Measurements from ENCODE around the gene FGF12. TPM values are rescaled to one million over a fixed set of nuclear protein-coding genes. Genes with fewer than 3 reads are reported as not detected.

FGF12 gene
- total RNA-seq, 1 experiment from 2014 or later = 0.07 TPM

GRCh38 chr3:192364316-192364715 is 363.0 kb downstream of the FGF12 start:
- Histone ChIP-seq H3K27me3 (ENCODE audit: insufficient read depth, low read length) (peaks cover 67% of the 10 kb centered on the region), H3K4me2 (ENCODE audit: low read length) (no peak overlapping the region), H3K36me3 (ENCODE audit: control insufficient read depth in 1 of 2, insufficient read depth in 2 of 2, low read length in 2 of 2) (no peaks in the 10 kb centered on the region), H2AFZ (ENCODE audit: low read depth, low read length, poor library complexity, severe bottlenecking) (no peak overlapping the region), H3K9me2 (ENCODE audit: insufficient read depth) (no peaks in the 10 kb centered on the region), H3K4me3 (replicated peaks in 1 of 2; ENCODE audit: low read depth in 1 of 2, low read length in 2 of 2) (no peak overlapping the region), H3K9me3 (ENCODE audit: control insufficient read depth in 1 of 2, insufficient read depth in 1 of 2, low read depth in 1 of 2, low read length in 2 of 2) (no peaks in the 10 kb centered on the region), H3K4me1 (ENCODE audit: control insufficient read depth in 1 of 2, insufficient read depth in 2 of 2, low read length in 2 of 2) (no peaks in the 10 kb centered on the region), H3K9ac (ENCODE audit: low read length) (no peak overlapping the region), H4K20me1 (ENCODE audit: insufficient read depth) (no peaks in the 10 kb centered on the region; the same call in 1 of the 2 replicates), H3K79me2 (ENCODE audit: insufficient read depth, low read length) (no peaks in the 10 kb centered on the region), H3K27ac (ENCODE audit: low read depth, low read length) (no peak overlapping the region)
- ChIA-PET CTCF (no interaction called here), RAD21 (ENCODE audit: low non-redundant PET in 1 of 2, low total read pairs in 2 of 2, uncharacterized antibody in 2 of 2, unreplicated experiment in 2 of 2) (no interaction called here), POLR2A (no interaction called here)
- ATAC-seq (no peak), DNase-seq (ENCODE audit: low read depth, low spot score) (no peak)
- TF ChIP-seq YY1 (IDR thresholded peaks at IDR 0.05; ENCODE audit: extremely low read depth, insufficient replicate concordance, low read depth, low read length) (no peak), SIN3A (IDR thresholded peaks at IDR 0.05; ENCODE audit: low read depth) (no peak), EZH2 (IDR thresholded peaks at IDR 0.05) (no peak), ZFX (IDR thresholded peaks at IDR 0.05) (no peak), REST (IDR thresholded peaks at IDR 0.05; ENCODE audit: low read depth) (no peak)
- intact Hi-C loops (cut with micrococcal nuclease) = no loop called here
- no TSS peak for BruUV-seq (replicated peaks)

- Histone ChIP-seq H3K4me1 (ENCODE audit: control insufficient read depth in 1 of 2, insufficient read depth in 2 of 2, low read length in 2 of 2) (no peaks in the 10 kb centered on the region), H3K27me3 (ENCODE audit: insufficient read depth, low read length) (peaks cover 16% of the 10 kb centered on the region), H3K9ac (ENCODE audit: low read length) (no peak overlapping the region), H2AFZ (ENCODE audit: low read depth, low read length, poor library complexity, severe bottlenecking) (no peak overlapping the region), H4K20me1 (ENCODE audit: insufficient read depth) (no peaks in the 10 kb centered on the region; the same call in 1 of the 2 replicates), H3K4me3 (replicated peaks in 1 of 2; ENCODE audit: low read depth in 1 of 2, low read length in 2 of 2) (no peak overlapping the region), H3K27ac (ENCODE audit: low read depth, low read length) (no peak overlapping the region), H3K36me3 (ENCODE audit: control insufficient read depth in 1 of 2, insufficient read depth in 2 of 2, low read length in 2 of 2) (no peaks in the 10 kb centered on the region), H3K9me2 (ENCODE audit: insufficient read depth) (no peaks in the 10 kb centered on the region), H3K9me3 (ENCODE audit: control insufficient read depth in 1 of 2, insufficient read depth in 1 of 2, low read depth in 1 of 2, low read length in 2 of 2) (no peaks in the 10 kb centered on the region), H3K4me2 (ENCODE audit: low read length) (no peak overlapping the region), H3K79me2 (ENCODE audit: insufficient read depth, low read length) (no peaks in the 10 kb centered on the region)
- ChIA-PET RAD21 (ENCODE audit: low non-redundant PET in 1 of 2, low total read pairs in 2 of 2, uncharacterized antibody in 2 of 2, unreplicated experiment in 2 of 2) (no interaction called here), CTCF (no interaction called here), POLR2A (no interaction called here)
- no TSS peak for BruUV-seq (replicated peaks)
- no peak for ATAC-seq
- DNase-seq (ENCODE audit: low read depth, low spot score) = no peak
- intact Hi-C loops (cut with micrococcal nuclease) = no loop called here
- TF ChIP-seq TCF7L2 (IDR thresholded peaks at IDR 0.05; ENCODE audit: borderline replicate concordance, extremely low read depth, insufficient read depth, insufficient read length) (no peak), FOSL1 (IDR thresholded peaks at IDR 0.05; ENCODE audit: low read depth) (no peak), ZNF274 (IDR thresholded peaks at IDR 0.05; ENCODE audit: low read depth, low read length) (no peak), POLR2AphosphoS5 (IDR thresholded peaks at IDR 0.05; ENCODE audit: low read depth, low read length) (no peak), SP1 (IDR thresholded peaks at IDR 0.05; ENCODE audit: low read depth) (no peak), SIN3A (IDR thresholded peaks at IDR 0.05; ENCODE audit: low read depth) (no peak), EZH2 (IDR thresholded peaks at IDR 0.05) (no peak), YY1 (IDR thresholded peaks at IDR 0.05; ENCODE audit: extremely low read depth, insufficient replicate concordance, low read depth, low read length) (no peak), RAD21 (IDR thresholded peaks at IDR 0.05; ENCODE audit: low read depth) (no peak), EZH2phosphoT487 (IDR thresholded peaks at IDR 0.05; ENCODE audit: borderline replicate concordance) (no peak), EGR1 (IDR thresholded peaks at IDR 0.05; ENCODE audit: low read depth) (no peak), MAX (IDR thresholded peaks at IDR 0.05) (no peak), CTCF (IDR thresholded peaks at IDR 0.05 in 2 of 3, conservative IDR thresholded peaks at IDR 0.05 in 1 of 3; ENCODE audit: borderline replicate concordance in 1 of 3, insufficient read depth in 1 of 3, low read depth in 2 of 3, low read length in 2 of 3) (no peak)
These were observed 372.7 kb downstream of the FGF12 start for GRCh38 chr3:192354687-192355086.
